ENCODE results near the gene KRTAP3-2.

KRTAP3-2 gene

GRCh38 chr17:40953881-40954280, 45.8 kb downstream of the KRTAP3-2 start:
- H3K9me3 ChIP-seq = no peaks in the 10 kb centered on the region
- no peaks in the 10 kb centered on the region for H3K36me3 ChIP-seq
- H3K4me3 ChIP-seq (ENCODE audit: low read depth, low read length) = no peak overlapping the region
- TF ChIP-seq, protein P1, sequence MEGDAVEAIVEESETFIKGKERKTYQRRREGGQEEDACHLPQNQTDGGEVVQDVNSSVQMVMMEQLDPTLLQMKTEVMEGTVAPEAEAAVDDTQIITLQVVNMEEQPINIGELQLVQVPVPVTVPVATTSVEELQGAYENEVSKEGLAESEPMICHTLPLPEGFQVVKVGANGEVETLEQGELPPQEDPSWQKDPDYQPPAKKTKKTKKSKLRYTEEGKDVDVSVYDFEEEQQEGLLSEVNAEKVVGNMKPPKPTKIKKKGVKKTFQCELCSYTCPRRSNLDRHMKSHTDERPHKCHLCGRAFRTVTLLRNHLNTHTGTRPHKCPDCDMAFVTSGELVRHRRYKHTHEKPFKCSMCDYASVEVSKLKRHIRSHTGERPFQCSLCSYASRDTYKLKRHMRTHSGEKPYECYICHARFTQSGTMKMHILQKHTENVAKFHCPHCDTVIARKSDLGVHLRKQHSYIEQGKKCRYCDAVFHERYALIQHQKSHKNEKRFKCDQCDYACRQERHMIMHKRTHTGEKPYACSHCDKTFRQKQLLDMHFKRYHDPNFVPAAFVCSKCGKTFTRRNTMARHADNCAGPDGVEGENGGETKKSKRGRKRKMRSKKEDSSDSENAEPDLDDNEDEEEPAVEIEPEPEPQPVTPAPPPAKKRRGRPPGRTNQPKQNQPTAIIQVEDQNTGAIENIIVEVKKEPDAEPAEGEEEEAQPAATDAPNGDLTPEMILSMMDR (IDR thresholded peaks at IDR 0.05; ENCODE audit: low read depth, low read length) = no peak
- DNase-seq = no peak
- H3K27me3 ChIP-seq = peaks cover 39% of the 10 kb centered on the region
- H3K4me1 ChIP-seq = no peaks in the 10 kb centered on the region; the same call in 1 of the 2 replicates

- Histone ChIP-seq H3K36me3 (no peaks in the 10 kb centered on the region), H3K27me3 (peaks cover 37% of the 10 kb centered on the region), H3K4me1 (no peaks in the 10 kb centered on the region; the same call in 1 of the 2 replicates), H3K9me3 (no peaks in the 10 kb centered on the region), H3K4me3 (ENCODE audit: low read depth, low read length) (no peak overlapping the region)
- DNase-seq = no peak
- TF ChIP-seq, protein P1 (IDR thresholded peaks at IDR 0.05; ENCODE audit: low read depth, low read length) = no peak
Observed at GRCh38 chr17:40952661-40953060, 47.0 kb downstream of the KRTAP3-2 start.

DNA sequence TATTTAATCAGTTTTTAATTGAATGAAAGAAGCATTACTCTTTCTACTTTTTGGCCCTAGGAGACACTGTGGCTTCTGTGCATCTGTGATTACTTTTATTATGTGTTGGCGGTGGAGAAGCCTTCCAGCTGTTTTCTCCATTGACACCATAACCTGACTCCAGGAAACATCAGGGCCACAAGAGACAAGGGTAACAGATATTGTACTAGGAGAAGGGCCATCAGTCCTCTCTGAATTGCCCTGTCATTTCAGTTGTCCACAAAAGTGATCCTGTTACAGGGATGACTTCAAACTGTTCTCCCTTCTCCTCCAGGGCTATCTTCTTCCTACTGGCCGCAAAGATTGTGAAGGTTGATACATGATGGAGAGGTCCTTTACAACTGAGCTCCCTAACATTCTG, 47.6 kb downstream of the KRTAP3-2 start:
- Histone ChIP-seq H3K4me3 (ENCODE audit: low read depth, low read length) (no peak overlapping the region), H3K27me3 (peaks cover 37% of the 10 kb centered on the region), H3K4me1 (no peaks in the 10 kb centered on the region; the same call in 1 of the 2 replicates), H3K9me3 (no peaks in the 10 kb centered on the region), H3K36me3 (no peaks in the 10 kb centered on the region)
- no peak for DNase-seq
- TF ChIP-seq, protein P1 (IDR thresholded peaks at IDR 0.05; ENCODE audit: low read depth, low read length) = no peak

DNA sequence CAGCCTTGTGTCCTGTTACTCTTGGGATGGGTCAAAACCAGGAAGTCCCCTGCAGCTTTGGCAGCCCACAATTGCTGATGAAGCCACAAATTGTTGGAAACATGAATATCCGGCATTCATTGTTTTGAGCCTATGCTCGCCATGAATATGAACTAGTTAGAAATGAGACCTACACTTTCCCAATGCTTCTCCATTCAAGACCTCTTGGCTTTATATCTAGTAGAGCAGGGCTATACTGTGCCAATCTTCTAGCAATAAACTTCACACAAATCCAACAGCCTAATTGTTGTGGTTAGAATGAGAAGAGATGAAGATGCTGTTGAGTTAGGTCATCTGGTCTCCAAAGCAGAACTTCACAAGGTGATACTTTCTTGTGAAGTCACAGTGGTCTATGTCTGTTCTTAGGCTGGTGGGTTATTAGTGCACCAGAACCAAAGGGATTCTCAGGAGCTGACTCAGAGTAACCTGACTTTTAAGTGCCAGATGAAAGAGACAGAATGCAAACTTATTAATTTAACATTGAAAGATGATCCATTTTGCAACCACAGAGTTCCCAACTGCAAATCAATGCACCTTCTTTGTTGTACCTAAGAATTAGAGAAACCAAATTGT, 48.6 kb downstream of the KRTAP3-2 start:
- no peaks in the 10 kb centered on the region; the same call in 1 of the 2 replicates for H3K4me1 ChIP-seq
- no peak for DNase-seq
- TF ChIP-seq, protein P1 (IDR thresholded peaks at IDR 0.05; ENCODE audit: low read depth, low read length) = no peak

GRCh38 chr17:40950176-40950575, 49.5 kb downstream of the KRTAP3-2 start:
- Histone ChIP-seq H3K4me3 (ENCODE audit: low read depth, low read length) (no peak overlapping the region), H3K4me1 (no peaks in the 10 kb centered on the region; the same call in 1 of the 2 replicates), H3K27me3 (peaks cover 34% of the 10 kb centered on the region), H3K36me3 (no peaks in the 10 kb centered on the region), H3K9me3 (no peaks in the 10 kb centered on the region)
- TF ChIP-seq, protein P1 (IDR thresholded peaks at IDR 0.05; ENCODE audit: low read depth, low read length) = no peak
- no peak for DNase-seq

More for the DNA sequence above, 48.6 kb downstream of the KRTAP3-2 start:
- Histone ChIP-seq H3K9me3 (no peaks in the 10 kb centered on the region), H3K36me3 (no peaks in the 10 kb centered on the region), H3K4me3 (ENCODE audit: low read depth, low read length) (no peak overlapping the region), H3K27me3 (peaks cover 35% of the 10 kb centered on the region)

GRCh38 chr17:40949418-40949817, 50.3 kb downstream of the KRTAP3-2 start:
- Histone ChIP-seq H3K4me3 (ENCODE audit: low read depth, low read length) (no peak overlapping the region), H3K4me1 (no peaks in the 10 kb centered on the region), H3K27me3 (peaks cover 40% of the 10 kb centered on the region), H3K9me3 (no peaks in the 10 kb centered on the region), H3K36me3 (no peaks in the 10 kb centered on the region)
- TF ChIP-seq, protein P1 (IDR thresholded peaks at IDR 0.05; ENCODE audit: low read depth, low read length) = no peak
- DNase-seq = no peak
